AG04450 (cell line): ENCODE measurements around the gene GTF2B. TPM values are rescaled to one million over a fixed set of nuclear protein-coding genes. Genes with fewer than 3 reads are reported as not detected.
A peak's percentile ranks its signal among the peaks of the same experiment; 100 is the strongest.

ENCODE experiments used
- CTCF ChIA-PET: fragments of 300-600, 350-600 bp; formaldehyde crosslinking; extraction: SDS; loops from one replicate; lab custom pipeline; 2022; ENCODE audit warnings: antibody characterized with exemption, inconsistent platforms; lab: Charles Lee
- POLR2A ChIA-PET: fragments of 350-600 bp; formaldehyde crosslinking; extraction: SDS; loops from one replicate; lab custom pipeline; 2021; ENCODE audit warnings: antibody characterized with exemption, inconsistent platforms; lab: Yijun Ruan, JAX
- DNase-seq: peaks from one replicate; pipeline ENCODE4 v3.0.0-alpha.2; 2011; ENCODE audit warnings: low read depth, low spot score
- H3K27ac ChIP-seq: one replicate; pipeline ENCODE4 v1.5.1; 2012; ENCODE audit warnings: low read depth, low read length, control low read depth
- H3K27me3 ChIP-seq: one replicate; pipeline ENCODE4 v1.6.0; 2012; ENCODE audit warnings: low read length; ENCODE audit not compliant: control insufficient read depth, insufficient read depth
- H3K4me3 ChIP-seq: 2 replicates; pipeline ENCODE4 v1.5.1; 2011; ENCODE audit warnings: mild to moderate bottlenecking, low read depth, low read length, control low read depth
- H3K9me3 ChIP-seq: 2 replicates; pipeline ENCODE4 v1.5.1; 2012; ENCODE audit warnings: low read length; ENCODE audit not compliant: control insufficient read depth, insufficient read depth
- polyA plus RNA-seq: library from polyadenylated mRNA; depleted of rRNA; stranded (reverse); fragments of >200 nt; gene quantifications from 2 replicates; pipeline ENCODE4 v1.2.3, GENCODE V29; 2011
- TF ChIP-seq, protein P1 (sequence below): IDR thresholded peaks from 2 replicates; pipeline ENCODE4 v1.5.1; 2011; ENCODE audit warnings: low read depth, low read length, control low read depth, inconsistent platforms

The GTF2B gene
- polyA plus RNA-seq, 1 experiment, result 51.7 TPM

DNA sequence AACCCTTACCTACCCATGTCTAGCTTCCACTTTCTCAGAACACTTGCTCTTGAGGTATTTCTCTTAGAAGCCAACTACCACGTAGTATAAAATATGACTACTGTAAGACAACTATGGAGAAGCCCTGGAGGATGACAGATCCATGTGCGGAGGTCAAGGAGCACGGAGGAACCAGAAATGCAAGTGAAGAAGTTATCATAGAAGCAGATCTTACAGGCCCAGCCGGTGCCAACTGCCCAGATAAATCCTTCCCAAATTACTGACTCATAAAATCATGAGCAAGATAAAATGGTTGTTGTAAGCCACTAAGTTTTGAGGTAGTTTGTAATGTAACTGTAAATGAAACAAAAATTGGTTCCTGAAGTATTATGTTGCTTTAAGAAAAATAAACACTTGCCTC is 12.6 kb downstream of the GTF2B start:
- ChIA-PET CTCF (interaction anchor here (1.0 to 6.6 kb wide), 9 partner anchors 9 to 816 kb away, joined by 3 to 131 read pairs (median 13); no protein-coding TSS in a partner anchor), POLR2A (no interaction called here)
- no peak for DNase-seq
- H3K9me3 ChIP-seq, result no peaks in the 10 kb centered on the region
- TF ChIP-seq, protein P1, sequence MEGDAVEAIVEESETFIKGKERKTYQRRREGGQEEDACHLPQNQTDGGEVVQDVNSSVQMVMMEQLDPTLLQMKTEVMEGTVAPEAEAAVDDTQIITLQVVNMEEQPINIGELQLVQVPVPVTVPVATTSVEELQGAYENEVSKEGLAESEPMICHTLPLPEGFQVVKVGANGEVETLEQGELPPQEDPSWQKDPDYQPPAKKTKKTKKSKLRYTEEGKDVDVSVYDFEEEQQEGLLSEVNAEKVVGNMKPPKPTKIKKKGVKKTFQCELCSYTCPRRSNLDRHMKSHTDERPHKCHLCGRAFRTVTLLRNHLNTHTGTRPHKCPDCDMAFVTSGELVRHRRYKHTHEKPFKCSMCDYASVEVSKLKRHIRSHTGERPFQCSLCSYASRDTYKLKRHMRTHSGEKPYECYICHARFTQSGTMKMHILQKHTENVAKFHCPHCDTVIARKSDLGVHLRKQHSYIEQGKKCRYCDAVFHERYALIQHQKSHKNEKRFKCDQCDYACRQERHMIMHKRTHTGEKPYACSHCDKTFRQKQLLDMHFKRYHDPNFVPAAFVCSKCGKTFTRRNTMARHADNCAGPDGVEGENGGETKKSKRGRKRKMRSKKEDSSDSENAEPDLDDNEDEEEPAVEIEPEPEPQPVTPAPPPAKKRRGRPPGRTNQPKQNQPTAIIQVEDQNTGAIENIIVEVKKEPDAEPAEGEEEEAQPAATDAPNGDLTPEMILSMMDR, result no peak
- H3K27me3 ChIP-seq, result no peaks in the 10 kb centered on the region
- no peak overlapping the region for H3K27ac ChIP-seq
- H3K4me3 ChIP-seq, result no peak overlapping the region

DNA sequence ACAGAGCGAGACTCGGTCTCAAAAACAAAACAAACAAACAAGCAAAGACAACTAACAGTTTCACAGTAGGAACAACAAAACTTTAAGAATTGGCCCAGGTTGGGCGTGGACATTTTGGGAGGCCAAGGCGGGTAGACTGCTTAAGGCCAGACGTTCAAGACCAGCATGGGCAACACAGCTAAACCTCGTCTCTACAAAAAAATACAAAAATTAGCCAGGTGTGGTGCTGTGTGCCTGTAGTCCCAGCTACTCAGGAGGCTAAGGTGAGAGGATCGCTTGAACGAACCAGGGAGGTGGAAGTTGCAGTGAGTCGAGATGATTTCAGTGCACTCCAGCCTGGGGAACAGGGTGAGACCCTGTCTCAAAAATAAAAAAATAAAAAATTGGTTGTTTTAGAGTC is 13.5 kb downstream of the GTF2B start:
- no peak for DNase-seq
- no peak overlapping the region for H3K4me3 ChIP-seq
- H3K27ac ChIP-seq, result no peak overlapping the region
- POLR2A ChIA-PET, result no interaction called here
- TF ChIP-seq, protein P1, result no peak
- CTCF ChIA-PET, result interaction anchor here (0.6 to 6.6 kb wide), 22 partner anchors 10 to 815 kb away, joined by 3 to 131 read pairs (median 6); no protein-coding TSS in a partner anchor
- H3K9me3 ChIP-seq, result no peaks in the 10 kb centered on the region
- no peaks in the 10 kb centered on the region for H3K27me3 ChIP-seq

DNA sequence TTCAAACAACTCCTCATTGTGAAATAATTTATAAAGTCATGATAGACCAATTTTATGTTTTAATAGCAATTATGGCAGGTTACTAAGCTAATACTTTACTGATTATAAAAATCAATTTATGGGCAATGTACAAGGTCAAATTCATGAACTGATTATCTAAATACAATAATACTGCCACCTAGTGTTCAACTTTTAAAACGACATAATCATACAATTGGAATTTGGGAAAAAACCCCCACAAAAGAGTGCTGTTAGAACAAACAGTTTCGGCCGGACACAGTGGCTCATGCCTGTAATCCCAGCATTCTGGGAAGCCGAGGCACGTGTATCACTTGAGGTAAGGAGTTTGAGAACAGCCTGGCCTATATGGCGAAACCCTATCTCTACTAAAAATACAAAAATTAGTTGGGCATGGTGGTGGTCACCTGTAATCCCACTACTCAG is 14.0 kb downstream of the GTF2B start:
- no peak overlapping the region for H3K27ac ChIP-seq
- H3K27me3 ChIP-seq, result no peaks in the 10 kb centered on the region
- ChIA-PET CTCF (interaction anchor here (0.6 to 6.6 kb wide), 39 partner anchors 10 to 271 kb away, joined by 3 to 131 read pairs (median 5); partner anchors contain the start of gene PKN2), POLR2A (no interaction called here)
- DNase-seq, result no peak
- H3K4me3 ChIP-seq, result no peak overlapping the region
- H3K9me3 ChIP-seq, result no peaks in the 10 kb centered on the region
- TF ChIP-seq, protein P1, result peak; percentile 51

DNA sequence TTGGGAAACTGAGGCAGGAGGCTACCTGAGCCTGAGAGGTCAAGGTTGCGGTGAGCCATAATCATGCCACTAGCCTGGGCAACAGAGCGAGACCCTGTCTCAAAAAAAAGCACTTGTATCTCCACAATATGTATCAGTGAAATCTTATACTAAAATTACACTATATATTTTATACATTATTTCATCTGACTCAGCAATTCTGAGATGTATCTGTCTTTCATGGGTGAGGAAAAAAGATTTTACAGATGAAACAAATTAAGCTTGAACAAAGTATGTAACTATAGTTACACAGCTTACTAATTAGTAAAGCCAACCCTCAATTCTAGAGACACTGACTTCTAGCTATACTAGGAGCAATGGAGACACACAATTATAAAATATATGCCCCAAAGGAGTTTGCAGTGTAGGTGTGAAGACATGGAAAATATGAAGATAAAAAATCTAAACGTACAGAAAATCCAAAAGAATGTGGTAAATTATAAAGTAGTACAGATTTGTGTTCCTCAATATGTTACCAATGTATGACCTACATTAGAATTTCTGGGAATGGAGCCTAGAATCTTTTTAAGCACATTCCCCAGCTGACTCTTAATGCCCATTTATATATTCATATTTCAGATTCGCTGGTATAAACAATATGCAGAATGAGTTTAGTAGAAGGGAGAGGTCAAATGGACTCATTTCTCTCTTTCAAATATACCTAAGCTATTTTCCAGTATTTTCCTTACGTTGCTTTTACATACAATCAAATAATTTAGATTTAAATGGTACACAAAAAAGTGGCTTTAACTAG is 14.6 kb downstream of the GTF2B start:
- Histone ChIP-seq H3K4me3 (no peak overlapping the region), H3K27me3 (no peaks in the 10 kb centered on the region), H3K9me3 (no peaks in the 10 kb centered on the region), H3K27ac (no peak overlapping the region)
- no peak for DNase-seq
- TF ChIP-seq, protein P1, result no peak
- POLR2A ChIA-PET, result no interaction called here
- CTCF ChIA-PET, result interaction anchor here (0.6 to 6.6 kb wide), 40 partner anchors 9 to 1899 kb away, joined by 3 to 131 read pairs (median 5); partner anchors contain the start of gene PKN2

DNA sequence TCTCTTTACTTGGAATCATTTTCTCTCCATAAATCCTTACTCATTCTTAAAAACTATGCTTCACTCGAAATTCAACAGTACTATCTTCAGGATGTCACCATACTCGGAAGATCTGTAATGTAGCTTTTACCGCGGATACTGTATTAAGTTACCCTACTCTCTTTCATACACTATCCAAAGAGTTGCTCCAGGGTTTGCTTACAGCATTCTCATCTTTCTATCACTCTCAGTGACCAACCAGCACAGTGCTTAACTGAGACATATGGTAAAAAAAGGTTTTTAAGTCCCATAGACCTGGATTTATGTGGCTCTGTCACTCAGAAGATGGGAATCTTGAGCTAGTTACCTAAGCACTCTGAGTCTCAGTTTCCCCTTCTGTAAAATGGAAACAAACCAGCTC is 15.8 kb downstream of the GTF2B start:
- DNase-seq, result no peak
- no peaks in the 10 kb centered on the region for H3K27me3 ChIP-seq
- ChIA-PET POLR2A (no interaction called here), CTCF (interaction anchor here (6.6 kb wide), 1 partner anchor 218 kb away, joined by 131 read pairs; no protein-coding TSS in a partner anchor)
- no peak overlapping the region for H3K27ac ChIP-seq
- H3K9me3 ChIP-seq, result no peaks in the 10 kb centered on the region
- H3K4me3 ChIP-seq, result no peak overlapping the region
- TF ChIP-seq, protein P1, result no peak
